HG03175 (cell line): ENCODE measurements around the gene KLF13.
A peak's percentile ranks its signal among the peaks of the same experiment; 100 is the strongest.

Source experiments
- ATAC-seq: cut with Tn5 transposase; IDR thresholded peaks from one replicate; pipeline ENCODE4 v1.9.1; 2021; ENCODE audit warnings: mild to moderate bottlenecking, moderate library complexity; ENCODE audit not compliant: unreplicated experiment

The KLF13 gene

GRCh38 chr15:31314380-31314779 lies 12.3 kb upstream of the KLF13 start:
- no peak for ATAC-seq

GRCh38 chr15:31316135-31316795 lies 10.4 kb upstream of the KLF13 start:
- ATAC-seq, result no peak

- ATAC-seq, result no peak
Observed at GRCh38 chr15:31317017-31317416, 9.6 kb upstream of the KLF13 start.

GRCh38 chr15:31317421-31318327 lies 9.0 kb upstream of the KLF13 start:
- no peak for ATAC-seq

- ATAC-seq, result no peak
Observed at GRCh38 chr15:31318429-31318828, 8.2 kb upstream of the KLF13 start.

- no peak for ATAC-seq
Observed at GRCh38 chr15:31320022-31320421, 6.6 kb upstream of the KLF13 start.

- no peak for ATAC-seq
Observed at GRCh38 chr15:31321418-31321817, 5.2 kb upstream of the KLF13 start.

- ATAC-seq, result no peak
Observed at GRCh38 chr15:31322504-31322903, 4.1 kb upstream of the KLF13 start.

- no peak for ATAC-seq
Observed at GRCh38 chr15:31323627-31324026, 3.0 kb upstream of the KLF13 start.

- no peak for ATAC-seq
Observed at GRCh38 chr15:31324186-31324585, 2.4 kb upstream of the KLF13 start.

- peak; percentile 0 for ATAC-seq
Observed at GRCh38 chr15:31324806-31325594, 1.6 kb upstream of the KLF13 start.

- ATAC-seq, result peak; percentile 6
Observed at GRCh38 chr15:31325595-31326155, 960 bp upstream of the KLF13 start.

- ATAC-seq, result peak; percentile 14
Observed at GRCh38 chr15:31326875-31327668, 437 bp downstream of the KLF13 start.

GRCh38 chr15:31327669-31328427 lies 1.2 kb downstream of the KLF13 start:
- ATAC-seq, result no peak

- ATAC-seq, result no peak
Observed at GRCh38 chr15:31328428-31328968, 1.9 kb downstream of the KLF13 start.

GRCh38 chr15:31328969-31329639 lies 2.5 kb downstream of the KLF13 start:
- no peak for ATAC-seq

- no peak for ATAC-seq
Observed at GRCh38 chr15:31329640-31330010, 3.0 kb downstream of the KLF13 start.

- ATAC-seq, result no peak
Observed at GRCh38 chr15:31330111-31330785, 3.6 kb downstream of the KLF13 start.
